Cardiac fibroblast (primary cell): ENCODE data around the gene CCM2L.
A peak's percentile ranks its signal among the peaks of the same experiment; 100 is the strongest.

Experiments
- DNase-seq, 2 donors: peaks; one replicate each; pipeline versions ENCODE4 v3.0.0 to v3.0.0-alpha.2; 2010; ENCODE audit warnings: low read depth in 2 of 2
- H3K4me3 ChIP-seq, 2 donors: replicated peaks in 1 of 2; 1 replicate in 1 of 2; 2 replicates in 1 of 2; pipeline ENCODE4 v1.5.1; 2011; ENCODE audit warnings: low read depth in 2 of 2, low read length in 2 of 2, mild to moderate bottlenecking in 2 of 2, moderate library complexity in 1 of 2
- CTCF ChIP-seq: IDR thresholded peaks from one replicate; pipeline ENCODE4 v1.5.1; 2011; ENCODE audit warnings: low read depth, mild to moderate bottlenecking, low read length, inconsistent platforms

Gene CCM2L

GRCh38 chr20:32013326-32013725, 3.1 kb downstream of the CCM2L start:
- no peak for TF ChIP-seq CTCF
- no peak for DNase-seq
- H3K4me3 ChIP-seq = no peak overlapping the region

GRCh38 chr20:32017711-32018251, 7.5 kb downstream of the CCM2L start:
- no peak for TF ChIP-seq CTCF
- H3K4me3 ChIP-seq = no peak overlapping the region
- DNase-seq = no peak

DNA sequence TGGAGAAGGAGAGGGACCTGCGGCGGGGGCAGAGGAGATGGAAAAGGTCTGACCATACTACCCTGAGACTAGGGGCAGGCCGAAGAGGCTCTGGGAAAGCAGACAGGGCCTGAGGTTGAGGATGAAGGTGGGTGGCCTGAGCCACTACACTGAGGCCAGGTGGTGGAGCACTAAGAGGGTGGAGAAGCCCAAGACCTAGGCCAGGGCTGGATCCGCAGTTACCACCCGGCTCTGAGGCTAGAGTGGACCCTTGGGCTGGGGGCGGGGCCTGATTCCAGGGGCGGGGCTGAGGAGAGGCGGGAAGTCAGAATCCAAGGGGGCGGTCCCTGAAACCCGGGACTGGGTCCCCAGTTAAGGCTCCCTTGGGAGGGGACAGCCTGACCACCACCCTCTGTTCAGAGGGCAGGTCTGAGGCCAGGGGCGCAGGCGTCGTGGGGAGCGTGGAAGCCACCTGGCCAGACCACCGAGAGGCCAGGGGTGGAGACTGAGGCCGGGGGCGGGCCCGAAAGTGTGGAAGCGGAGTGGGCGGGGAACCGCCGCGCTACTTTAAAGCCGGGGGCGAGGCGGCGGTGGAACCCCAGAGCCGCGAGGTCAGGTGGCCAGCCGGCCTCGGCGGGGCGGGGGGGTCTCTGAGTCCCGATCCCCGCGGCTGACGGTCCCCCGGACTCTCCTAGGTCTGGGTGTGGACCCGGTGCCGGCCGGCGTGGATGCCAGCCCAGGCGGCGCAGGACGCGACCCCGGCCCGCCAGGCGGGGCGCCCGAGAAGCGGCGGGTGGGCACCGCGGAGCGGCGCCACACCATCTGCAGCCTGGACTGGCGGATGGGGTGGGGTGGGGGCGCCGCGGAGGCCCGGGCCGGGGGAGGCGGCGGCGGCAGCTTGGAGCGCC, 8.3 kb downstream of the CCM2L start:
- no peak for TF ChIP-seq CTCF
- peak overlapping the region; percentile 32 to 40 for H3K4me3 ChIP-seq
- DNase-seq = no peak

DNA sequence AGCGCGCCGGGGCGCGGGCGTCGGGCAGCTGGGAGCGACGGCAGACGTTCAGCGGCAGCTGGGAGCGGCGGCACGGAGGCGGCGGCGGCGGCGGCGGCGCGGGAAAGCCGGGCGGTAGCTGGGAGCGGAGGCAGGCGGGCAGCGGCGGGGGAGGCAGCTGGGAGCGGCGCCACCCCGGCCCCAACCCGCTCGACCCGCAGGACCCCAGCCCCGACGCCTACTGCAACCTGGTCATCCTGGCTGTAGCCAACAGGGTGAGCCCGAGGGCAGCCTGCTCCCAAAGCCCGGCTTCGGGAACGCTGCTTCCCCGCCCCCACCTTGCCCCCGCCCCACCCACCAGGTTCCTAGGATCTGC, 8.9 kb downstream of the CCM2L start:
- no peak for DNase-seq
- H3K4me3 ChIP-seq = no peak overlapping the region
- TF ChIP-seq CTCF = no peak

DNA sequence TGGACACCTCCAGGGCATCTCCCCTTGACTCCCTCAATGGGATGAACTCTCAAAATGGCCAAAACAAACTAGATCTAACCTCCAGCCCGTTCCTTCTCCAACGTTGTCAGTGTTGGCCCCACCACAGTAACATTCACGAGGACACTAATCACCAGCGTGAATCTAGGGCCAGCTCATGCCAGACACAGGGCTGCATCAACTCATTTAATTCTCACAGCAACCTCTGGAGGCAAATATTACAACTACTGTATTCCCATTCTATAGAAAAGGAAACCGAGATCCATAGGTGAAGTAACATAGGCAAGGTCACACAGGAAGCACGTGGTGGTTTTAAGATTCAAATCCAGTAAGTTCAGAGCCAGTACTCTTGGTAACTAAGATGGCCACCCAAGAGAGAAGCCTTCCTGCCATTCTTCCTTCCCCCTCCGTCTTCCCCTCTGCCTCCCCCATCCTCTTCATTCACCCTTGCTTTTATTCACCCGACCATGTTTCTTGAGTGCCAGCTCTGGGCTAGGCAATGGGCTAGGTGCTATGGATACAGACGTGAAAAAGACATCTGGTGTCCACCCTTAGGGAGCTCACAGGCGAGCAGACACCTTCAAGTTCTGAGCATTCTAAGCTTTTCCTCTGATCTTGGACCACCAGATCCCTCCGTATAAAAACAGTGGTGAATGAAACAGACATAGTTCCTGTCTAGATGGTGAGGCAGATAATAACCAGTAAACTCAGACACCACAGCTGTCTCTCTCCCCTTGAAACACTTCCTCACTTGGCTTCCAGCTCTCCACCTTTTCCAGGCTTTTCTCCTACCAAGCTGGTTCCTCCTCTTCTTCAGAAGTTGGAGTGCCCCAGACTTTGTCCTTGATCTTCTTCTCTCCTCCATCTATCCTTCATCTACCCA, 9.6 kb downstream of the CCM2L start:
- no peak for DNase-seq
- no peak overlapping the region for H3K4me3 ChIP-seq
- no peak for TF ChIP-seq CTCF

DNA sequence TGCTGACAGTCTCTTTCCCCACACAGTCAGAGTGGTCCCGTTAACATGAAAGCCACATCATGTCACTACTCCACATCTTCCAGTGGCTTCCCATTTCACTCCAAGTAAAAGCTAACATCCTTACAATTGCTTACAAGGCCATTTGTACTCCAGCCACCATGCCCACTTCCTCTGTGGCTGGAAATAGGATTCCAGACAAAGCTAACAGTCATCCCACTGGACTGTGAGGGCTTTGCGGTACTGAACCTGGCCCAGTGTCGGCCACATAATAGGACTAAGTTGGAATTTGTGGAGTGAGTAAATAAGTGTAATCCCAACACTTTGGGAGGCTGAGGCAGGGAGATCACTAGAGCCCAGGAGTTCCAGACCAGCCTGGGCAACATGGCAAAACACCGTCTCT, 10.9 kb downstream of the CCM2L start:
- DNase-seq = no peak
- no peak overlapping the region for H3K4me3 ChIP-seq
- no peak for TF ChIP-seq CTCF
